Loucy (cell line): ENCODE data around the gene LTBR.

Source experiments
- CTCF ChIP-seq: fragments of 200-600 bp; sonication (generic); conservative IDR thresholded peaks from 2 replicates; pipeline ENCODE4 v1.5.1; 2014; ENCODE audit warnings: mild to moderate bottlenecking, antibody characterized with exemption, low read length
- EZH2phosphoT487 ChIP-seq: fragments of 200-600 bp; IDR thresholded peaks from 2 replicates; pipeline ENCODE4 v1.6.1; 2018; ENCODE audit warnings: antibody characterized with exemption, mild to moderate bottlenecking, moderate library complexity, borderline replicate concordance

- TF ChIP-seq CTCF (no peak), EZH2phosphoT487 (no peak)
Measured at GRCh38 chr12:6376870-6377666, 6.9 kb upstream of the LTBR start.
